DMS 273 treated with DMSO at 0.1 percent for 48 hours (cell line): ENCODE results near the gene CCDC81.
"Not testable (repeated sequence)": the region's sequence is repeated elsewhere in the genome, so short reads cannot be mapped to it uniquely, and the experiment has no call there.

Source experiments
- DNase-seq: peaks from one replicate; lab custom pipeline; 2025; lab: John Stamatoyannopoulos, UW

Gene CCDC81

DNA sequence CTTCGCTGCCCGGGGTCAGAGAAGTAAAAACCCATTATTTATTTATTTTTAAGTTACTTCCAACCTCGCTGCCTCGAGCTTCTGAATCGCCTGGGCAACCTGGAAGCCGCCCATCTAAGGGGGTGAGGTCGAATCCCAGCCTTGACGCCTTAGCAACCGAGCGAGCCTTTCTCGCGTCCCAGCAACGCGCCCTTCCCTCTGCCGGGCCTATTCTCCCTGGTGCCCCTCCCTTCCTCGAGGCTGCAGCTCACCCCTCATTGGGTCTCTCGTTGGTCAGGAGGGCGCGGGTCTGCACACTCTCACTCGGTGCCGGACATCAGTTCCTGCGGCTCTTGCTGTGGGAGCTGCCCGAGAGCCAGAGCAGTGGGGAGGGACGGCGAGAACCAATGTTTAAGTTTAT, at the start of gene CCDC81:
Gene CCDC81, plus strand, starts transcription at position 302 of the 400 bp plus-strand sequence. CDS start 277 bp downstream, outside the sequence.
- DNase-seq: no peak

DNA sequence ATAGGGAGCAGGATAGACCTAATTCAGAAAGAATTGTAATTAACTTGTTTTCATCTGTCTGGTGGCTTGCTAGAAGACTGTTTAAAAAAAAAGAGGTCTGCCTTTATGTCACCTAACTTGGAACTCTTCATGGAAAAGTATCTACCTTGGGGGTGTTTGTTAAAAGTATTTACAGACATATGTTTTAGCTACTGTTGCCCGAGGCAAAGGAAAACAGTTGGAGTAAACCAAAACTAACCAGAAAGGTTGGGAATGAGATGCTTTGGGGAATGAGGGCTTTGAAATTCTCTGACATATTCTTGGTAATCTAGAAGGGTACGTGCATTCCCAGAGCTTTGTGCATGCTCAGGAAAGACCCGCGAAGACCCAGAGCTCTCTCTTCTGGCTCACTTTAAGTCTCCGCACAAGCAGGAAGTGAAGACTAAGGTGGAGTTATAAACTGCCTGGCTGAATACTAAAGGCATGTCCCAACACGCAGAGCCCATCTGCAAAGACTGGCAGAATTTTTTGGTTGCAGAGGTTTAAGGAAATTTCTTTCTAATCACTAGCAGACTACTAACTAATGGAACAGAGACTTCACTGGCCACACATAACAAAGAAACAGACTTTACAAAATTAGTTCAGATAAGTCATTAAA, 39.4 kb upstream of the CCDC81 start:
- no peak for DNase-seq

GRCh38 chr11:86337227-86337626, 37.5 kb upstream of the CCDC81 start:
- no peak for DNase-seq

DNA sequence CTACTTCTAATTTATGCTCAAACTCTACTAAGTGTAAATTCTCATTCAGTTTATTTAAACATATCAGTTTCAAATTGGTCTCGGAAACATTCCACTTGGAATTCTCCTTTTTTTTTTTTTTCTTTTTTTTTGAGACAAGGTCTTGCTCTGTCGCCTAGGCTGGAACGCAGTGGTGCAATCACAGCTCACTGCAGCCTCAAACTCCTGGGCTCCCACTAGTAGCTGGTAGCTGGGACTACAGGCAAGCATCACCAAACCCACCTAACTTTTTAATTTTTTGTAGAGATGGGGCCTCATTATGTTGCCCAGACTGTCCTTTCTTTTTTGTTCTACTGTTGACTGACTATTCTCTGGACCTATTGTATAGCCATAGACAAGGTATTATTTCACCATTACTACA, 33.3 kb upstream of the CCDC81 start:
- DNase-seq: no peak

- DNase-seq: no peak
Measured at GRCh38 chr11:86346513-86346912, 28.2 kb upstream of the CCDC81 start.

DNA sequence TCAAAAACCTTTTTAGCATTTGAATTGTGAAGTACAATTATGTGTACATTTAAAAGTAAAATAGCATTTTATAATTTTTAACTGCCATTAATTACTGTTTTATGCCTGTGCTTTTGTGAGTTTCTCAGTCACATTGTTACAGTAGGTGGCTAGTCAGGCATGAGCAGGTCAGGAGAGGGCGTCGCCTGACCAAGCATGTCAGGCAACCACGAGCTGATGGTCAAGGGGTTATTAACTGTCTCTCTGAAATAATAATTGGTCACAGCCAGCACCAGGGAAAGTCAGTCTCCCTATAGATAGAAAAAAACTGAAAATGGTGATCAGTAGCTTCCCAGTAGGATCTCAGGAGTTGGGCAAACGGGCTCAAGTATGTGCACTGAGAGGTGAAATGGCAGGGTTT, 19.4 kb upstream of the CCDC81 start:
- no peak for DNase-seq

- not testable (repeated sequence) for DNase-seq
Measured at GRCh38 chr11:86357412-86357811, 17.3 kb upstream of the CCDC81 start.

GRCh38 chr11:86358720-86359119, 16.0 kb upstream of the CCDC81 start:
- no peak for DNase-seq

- DNase-seq: no peak
Measured at GRCh38 chr11:86360775-86361395, 13.8 kb upstream of the CCDC81 start.

DNA sequence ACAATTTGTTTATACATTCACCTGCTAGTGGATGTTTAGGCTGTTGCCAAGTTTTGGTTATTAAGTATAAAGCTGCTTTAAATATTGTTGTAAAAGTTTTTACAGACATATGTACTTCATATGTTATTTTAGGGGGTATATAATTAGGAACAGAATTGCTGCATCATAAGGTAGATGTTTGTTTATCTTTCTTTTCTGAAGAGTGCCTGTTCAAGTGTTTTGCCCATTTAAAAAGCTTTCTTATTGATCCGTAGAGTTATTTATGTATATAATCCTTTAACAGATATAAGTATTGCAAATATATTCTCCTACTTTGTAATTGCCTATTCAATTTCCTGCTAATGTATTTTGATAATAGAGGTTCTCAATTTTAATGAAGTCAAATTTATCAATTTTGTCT, 11.3 kb upstream of the CCDC81 start:
- DNase-seq: no peak

GRCh38 chr11:86365546-86365945, 9.1 kb upstream of the CCDC81 start:
- DNase-seq: no peak

DNA sequence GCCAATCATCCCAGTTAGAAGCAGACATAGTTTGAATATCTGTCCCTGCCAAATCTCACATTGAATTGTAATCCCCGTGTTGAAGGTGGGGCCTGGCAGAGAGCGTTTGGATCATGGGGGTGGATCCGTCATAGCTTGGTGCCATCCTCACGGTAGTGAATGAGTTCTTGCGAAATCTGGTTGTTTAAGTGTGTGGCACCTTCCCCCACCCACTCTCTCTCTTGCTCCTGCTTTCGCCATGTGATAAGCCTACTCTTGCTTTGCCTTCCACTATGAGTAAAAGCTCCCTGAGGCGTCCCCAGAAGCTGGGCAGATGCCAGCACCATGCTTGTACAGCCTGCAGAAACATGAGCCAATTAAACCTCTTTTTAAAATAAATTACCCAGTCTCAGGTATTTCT, 5.0 kb upstream of the CCDC81 start:
- no peak for DNase-seq

- no peak for DNase-seq
Measured at GRCh38 chr11:86370171-86370570, 4.5 kb upstream of the CCDC81 start.

GRCh38 chr11:86370922-86371594, 3.6 kb upstream of the CCDC81 start:
- no peak for DNase-seq

GRCh38 chr11:86372041-86372440, 2.6 kb upstream of the CCDC81 start:
- no peak for DNase-seq

- DNase-seq: no peak
Measured at GRCh38 chr11:86372586-86372985, 2.1 kb upstream of the CCDC81 start.

DNA sequence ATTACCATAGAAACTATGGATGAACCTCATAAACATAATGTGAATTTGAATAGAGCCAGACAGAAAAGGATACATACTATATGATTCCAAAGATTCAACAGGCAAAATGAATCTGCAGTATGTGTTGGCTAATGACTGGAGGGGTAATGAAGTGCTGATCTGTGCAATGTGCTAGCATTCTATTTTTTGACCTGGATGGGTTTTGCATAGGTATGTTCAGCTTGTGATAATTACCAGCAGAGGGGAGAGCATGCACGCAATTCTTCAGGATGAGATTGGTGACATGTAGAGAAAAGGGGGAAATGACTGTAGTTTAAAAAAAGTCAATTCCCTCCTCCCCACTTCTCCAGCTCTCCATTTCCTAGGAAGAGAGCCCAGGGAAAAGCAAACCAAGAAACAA, 618 bp upstream of the CCDC81 start:
- DNase-seq: no peak

DNA sequence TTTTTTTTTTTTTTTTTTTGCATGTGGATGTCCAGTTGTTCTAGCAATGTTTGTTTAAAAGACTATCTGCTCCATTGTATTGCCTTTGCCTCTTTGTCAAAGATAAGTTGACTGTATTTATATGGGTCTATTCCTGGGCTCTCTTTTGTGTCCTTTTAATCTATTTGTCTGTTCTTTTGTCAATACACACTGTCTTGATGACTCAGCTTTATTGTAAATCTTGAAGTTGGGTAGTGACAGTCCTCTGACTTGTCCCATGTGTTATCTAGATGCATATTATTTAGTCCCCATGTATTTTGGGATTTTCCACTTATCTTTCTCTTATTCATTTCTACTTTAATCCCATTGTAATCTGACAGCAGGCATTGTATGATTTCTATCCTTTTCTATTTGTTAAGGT, 3.3 kb downstream of the CCDC81 start:
- no peak for DNase-seq

DNA sequence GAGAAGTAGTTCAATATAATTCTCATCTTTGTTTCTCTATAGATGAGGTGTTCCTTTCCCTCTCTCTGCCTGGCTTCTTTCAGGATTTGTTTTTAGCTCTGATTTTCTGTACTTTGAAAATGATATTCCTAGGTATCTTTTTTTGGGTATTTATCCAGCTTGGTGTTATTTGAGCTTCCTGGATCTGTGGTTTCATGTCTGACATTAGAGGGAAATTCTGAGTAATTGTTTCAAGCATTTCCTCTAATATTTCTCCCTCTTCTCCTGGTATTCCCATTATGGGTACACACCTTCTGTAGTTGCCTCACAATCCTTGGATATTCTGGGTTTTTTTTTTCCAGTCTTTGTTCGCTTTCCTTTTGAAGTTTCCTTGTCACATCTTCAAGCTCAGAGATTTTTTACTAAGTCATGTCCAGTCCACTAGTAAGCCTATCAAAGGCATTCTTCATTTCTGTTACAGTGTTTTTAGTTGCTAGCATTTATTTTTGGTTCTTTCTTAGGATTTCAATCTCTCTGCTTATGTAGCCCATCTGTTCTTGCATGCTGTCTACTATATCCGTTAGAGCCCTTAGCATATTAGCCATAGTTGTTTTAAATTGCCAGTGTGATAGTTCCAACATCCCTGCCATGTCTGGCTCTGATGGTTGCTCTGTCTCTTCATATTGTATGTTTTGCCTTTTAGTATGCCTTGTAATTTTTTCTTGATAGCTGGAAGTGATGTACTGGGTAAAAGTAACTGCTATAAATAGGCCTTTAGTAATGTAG, 5.8 kb downstream of the CCDC81 start:
- DNase-seq: no peak

DNA sequence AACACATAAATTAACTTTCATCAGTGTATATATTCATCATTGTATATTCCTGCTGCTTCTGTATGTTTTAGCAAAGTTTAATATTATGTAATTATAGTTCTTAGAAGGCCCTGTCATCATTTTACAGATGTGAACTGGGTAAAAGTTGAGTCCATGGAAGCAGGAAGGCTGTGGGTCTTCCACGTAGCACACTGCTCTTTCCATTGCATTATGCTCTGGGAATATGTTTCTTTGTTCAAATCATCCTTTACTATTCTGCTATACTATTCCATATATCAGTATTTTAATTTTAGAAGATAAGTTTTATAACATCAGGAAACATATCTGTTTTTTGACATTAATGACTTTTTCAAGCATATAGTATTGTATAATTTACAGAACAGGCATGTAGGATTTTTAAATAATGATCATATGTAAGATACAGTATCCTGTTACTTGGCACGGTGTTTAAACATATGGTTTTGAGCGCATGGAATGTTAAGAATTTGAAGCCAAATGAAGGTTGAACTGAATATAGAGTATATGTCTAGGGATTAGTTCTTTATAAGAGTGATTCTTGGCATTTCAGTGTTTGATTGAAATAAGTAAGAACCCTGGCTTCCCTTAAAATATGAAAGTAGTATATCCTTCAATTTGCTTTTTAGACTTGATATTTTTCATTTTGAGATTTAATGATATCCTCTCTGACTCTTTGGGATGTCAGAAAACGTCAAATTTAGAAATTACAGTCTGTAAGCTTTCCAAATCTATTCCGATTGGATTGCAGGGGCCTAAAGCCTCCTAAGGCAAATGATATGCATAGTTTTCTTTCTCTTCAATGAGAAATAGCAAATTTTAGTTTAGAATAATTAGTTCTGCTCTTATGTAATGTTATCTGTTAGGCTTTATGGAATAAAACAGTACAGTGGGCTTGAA, 8.6 kb downstream of the CCDC81 start:
- no peak for DNase-seq

GRCh38 chr11:86386283-86386682, 11.6 kb downstream of the CCDC81 start:
- DNase-seq: no peak

DNA sequence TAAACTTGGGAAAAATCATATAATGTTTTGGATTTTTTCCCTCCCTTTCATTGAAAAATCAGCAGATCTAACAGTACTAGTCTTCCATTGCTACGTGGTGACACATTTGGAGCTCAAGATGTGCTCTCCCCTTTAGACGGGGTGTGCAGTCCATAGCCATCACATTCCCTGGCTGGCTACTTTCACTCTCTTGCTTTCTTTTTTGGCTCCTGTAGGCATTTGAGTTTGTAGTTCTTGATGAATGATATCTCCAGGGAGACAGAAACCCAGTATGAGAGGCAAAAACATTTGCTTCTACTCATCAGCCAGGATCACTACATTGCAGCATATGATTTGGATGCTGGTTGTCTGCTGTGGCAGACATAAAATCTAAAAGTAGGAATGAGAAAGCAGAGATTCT, 12.1 kb downstream of the CCDC81 start:
- no peak for DNase-seq
